HG03432 (cell line): ENCODE data around the gene FARS2.
A peak's percentile ranks its signal among the peaks of the same experiment; 100 is the strongest.

ENCODE experiments used
- ATAC-seq: cut with Tn5 transposase; IDR thresholded peaks from one replicate; pipeline ENCODE4 v1.9.1; 2021; ENCODE audit warnings: mild to moderate bottlenecking, moderate library complexity; ENCODE audit not compliant: unreplicated experiment

The FARS2 gene

GRCh38 chr6:5493806-5494205, 232.5 kb downstream of the FARS2 start:
- no peak for ATAC-seq

GRCh38 chr6:5497896-5498578, 236.7 kb downstream of the FARS2 start:
- no peak for ATAC-seq

- ATAC-seq: no peak
These were observed 237.2 kb downstream of the FARS2 start for GRCh38 chr6:5498579-5498899.

GRCh38 chr6:5499644-5500306, 238.5 kb downstream of the FARS2 start:
- no peak for ATAC-seq

- ATAC-seq: no peak
These were observed 240.5 kb downstream of the FARS2 start for GRCh38 chr6:5501837-5502236.

- no peak for ATAC-seq
These were observed 242.8 kb downstream of the FARS2 start for GRCh38 chr6:5504078-5504477.

GRCh38 chr6:5506149-5506548, 244.8 kb downstream of the FARS2 start:
- ATAC-seq: peak; percentile 45

GRCh38 chr6:5506597-5506996, 245.3 kb downstream of the FARS2 start:
- ATAC-seq: peak; percentile 41

- ATAC-seq: peak; percentile 88
These were observed 245.9 kb downstream of the FARS2 start for GRCh38 chr6:5507131-5507681.

GRCh38 chr6:5509106-5509505, 247.8 kb downstream of the FARS2 start:
- no peak for ATAC-seq

- no peak for ATAC-seq
These were observed 249.2 kb downstream of the FARS2 start for GRCh38 chr6:5510331-5511133.

- ATAC-seq: no peak
These were observed 250.6 kb downstream of the FARS2 start for GRCh38 chr6:5511954-5512353.

- no peak for ATAC-seq
These were observed 251.1 kb downstream of the FARS2 start for GRCh38 chr6:5512422-5512821.

GRCh38 chr6:5513408-5513807, 252.1 kb downstream of the FARS2 start:
- ATAC-seq: no peak

- peak; percentile 43 for ATAC-seq
These were observed 253.0 kb downstream of the FARS2 start for GRCh38 chr6:5514353-5514752.

- ATAC-seq: no peak
These were observed 253.9 kb downstream of the FARS2 start for GRCh38 chr6:5515200-5515599.

- peak; percentile 51 for ATAC-seq
These were observed 254.7 kb downstream of the FARS2 start for GRCh38 chr6:5516036-5516435.

GRCh38 chr6:5517796-5518195, 256.5 kb downstream of the FARS2 start:
- ATAC-seq: peak; percentile 64

GRCh38 chr6:5518936-5519491, 257.7 kb downstream of the FARS2 start:
- no peak for ATAC-seq

GRCh38 chr6:5520796-5521195, 259.5 kb downstream of the FARS2 start:
- ATAC-seq: no peak

- no peak for ATAC-seq
These were observed 260.0 kb downstream of the FARS2 start for GRCh38 chr6:5521322-5521721.
